IPS-20b (cell line): ENCODE data around the gene XCL1.
"Not testable (repeated sequence)": the region's sequence is repeated elsewhere in the genome, so short reads cannot be mapped to it uniquely, and the experiment has no call there.

Experiments used
- H3K27ac ChIP-seq: one replicate; pipeline ENCODE4 v1.5.1; 2013; ENCODE audit warnings: low read length
- H3K27me3 ChIP-seq: 2 replicates; pipeline ENCODE4 v1.6.1; 2013; ENCODE audit warnings: mild to moderate bottlenecking, low read length, inconsistent platforms; ENCODE audit not compliant: insufficient read depth
- H3K36me3 ChIP-seq: 2 replicates; pipeline ENCODE4 v1.6.1; 2013; ENCODE audit warnings: low read depth, mild to moderate bottlenecking, inconsistent platforms, low read length, moderate library complexity; ENCODE audit not compliant: insufficient read depth
- H3K4me1 ChIP-seq: 2 replicates; pipeline ENCODE4 v1.6.1; 2013; ENCODE audit warnings: mild to moderate bottlenecking, control low read depth, inconsistent platforms, low read length, moderate library complexity; ENCODE audit not compliant: insufficient read depth
- H3K4me3 ChIP-seq: 2 replicates; pipeline ENCODE4 v1.5.1; 2013; ENCODE audit warnings: mild to moderate bottlenecking, low read length, inconsistent platforms
- H3K9ac ChIP-seq: 2 replicates; pipeline ENCODE4 v1.6.1; 2013; ENCODE audit warnings: low read depth, mild to moderate bottlenecking, inconsistent platforms, low read length, moderate library complexity
- H3K9me3 ChIP-seq: 2 replicates; pipeline ENCODE4 v1.6.1; 2013; ENCODE audit warnings: mild to moderate bottlenecking, low read depth, low read length, inconsistent platforms; ENCODE audit not compliant: insufficient read depth

Gene XCL1

GRCh38 chr1:168570652-168571051, 5.8 kb upstream of the XCL1 start:
- H3K27me3 ChIP-seq = no peaks in the 10 kb centered on the region
- H3K9me3 ChIP-seq = no peaks in the 10 kb centered on the region
- H3K4me3 ChIP-seq = no peak overlapping the region
- peaks cover 11% of the 10 kb centered on the region; the same call in 1 of the 2 replicates for H3K4me1 ChIP-seq
- no peak overlapping the region for H3K9ac ChIP-seq
- no peaks in the 10 kb centered on the region for H3K36me3 ChIP-seq
- H3K27ac ChIP-seq = no peak overlapping the region

- peaks cover 11% of the 10 kb centered on the region; the same call in 1 of the 2 replicates for H3K4me1 ChIP-seq
- H3K27me3 ChIP-seq = no peaks in the 10 kb centered on the region
- H3K4me3 ChIP-seq = no peak overlapping the region
Measured at GRCh38 chr1:168572633-168573032, 3.8 kb upstream of the XCL1 start.

GRCh38 chr1:168574234-168574633, 2.2 kb upstream of the XCL1 start:
- not testable (repeated sequence) for H3K9ac ChIP-seq, H3K27me3 ChIP-seq, H3K9me3 ChIP-seq, H3K36me3 ChIP-seq, H3K27ac ChIP-seq, H3K4me3 ChIP-seq
- H3K4me1 ChIP-seq = peaks cover 11% of the 10 kb centered on the region; the same call in 1 of the 2 replicates

More at GRCh38 chr1:168572633-168573032, 3.8 kb upstream of the XCL1 start:
- Histone ChIP-seq H3K9me3 (no peaks in the 10 kb centered on the region), H3K36me3 (no peaks in the 10 kb centered on the region), H3K27ac (no peak overlapping the region), H3K9ac (no peak overlapping the region)

- not testable (repeated sequence) for H3K4me3 ChIP-seq, H3K27me3 ChIP-seq, H3K4me1 ChIP-seq, H3K9me3 ChIP-seq, H3K27ac ChIP-seq, H3K9ac ChIP-seq, H3K36me3 ChIP-seq
Measured at GRCh38 chr1:168578531-168579185, 2.3 kb downstream of the XCL1 start.

GRCh38 chr1:168580290-168580689, 3.9 kb downstream of the XCL1 start:
- not testable (repeated sequence) for H3K36me3 ChIP-seq, H3K27me3 ChIP-seq, H3K4me3 ChIP-seq, H3K9ac ChIP-seq, H3K4me1 ChIP-seq, H3K9me3 ChIP-seq, H3K27ac ChIP-seq

GRCh38 chr1:168580991-168581390, 4.6 kb downstream of the XCL1 start:
- H3K9me3 ChIP-seq, H3K4me3 ChIP-seq, H3K27me3 ChIP-seq, H3K4me1 ChIP-seq, H3K36me3 ChIP-seq, H3K27ac ChIP-seq, H3K9ac ChIP-seq: not testable (repeated sequence)

- no peak overlapping the region for H3K4me3 ChIP-seq
- no peaks in the 10 kb centered on the region for H3K36me3 ChIP-seq
- no peak overlapping the region for H3K9ac ChIP-seq
- H3K9me3 ChIP-seq = no peaks in the 10 kb centered on the region
- H3K27ac ChIP-seq = no peak overlapping the region
- peaks cover 3% of the 10 kb centered on the region; the same call in 1 of the 2 replicates for H3K4me1 ChIP-seq
- H3K27me3 ChIP-seq = no peaks in the 10 kb centered on the region
Measured at GRCh38 chr1:168581817-168582572, 5.6 kb downstream of the XCL1 start.

- peaks cover 3% of the 10 kb centered on the region; the same call in 1 of the 2 replicates for H3K4me1 ChIP-seq
- H3K27me3 ChIP-seq = no peaks in the 10 kb centered on the region
- no peak overlapping the region for H3K9ac ChIP-seq
- no peaks in the 10 kb centered on the region for H3K9me3 ChIP-seq
- no peak overlapping the region for H3K27ac ChIP-seq
- no peak overlapping the region for H3K4me3 ChIP-seq
- no peaks in the 10 kb centered on the region for H3K36me3 ChIP-seq
Measured at GRCh38 chr1:168582688-168583336, 6.4 kb downstream of the XCL1 start.

- Histone ChIP-seq H3K27me3 (no peaks in the 10 kb centered on the region), H3K4me3 (no peak overlapping the region), H3K9me3 (no peaks in the 10 kb centered on the region), H3K9ac (no peak overlapping the region), H3K4me1 (peaks cover 3% of the 10 kb centered on the region; the same call in 1 of the 2 replicates), H3K27ac (no peak overlapping the region), H3K36me3 (no peaks in the 10 kb centered on the region)
Measured at GRCh38 chr1:168583571-168583970, 7.2 kb downstream of the XCL1 start.

- H3K27ac ChIP-seq = no peak overlapping the region
- H3K36me3 ChIP-seq = no peaks in the 10 kb centered on the region
- no peaks in the 10 kb centered on the region for H3K27me3 ChIP-seq
- H3K9ac ChIP-seq = no peak overlapping the region
- H3K4me1 ChIP-seq = peaks cover 3% of the 10 kb centered on the region; the same call in 1 of the 2 replicates
- no peaks in the 10 kb centered on the region for H3K9me3 ChIP-seq
- H3K4me3 ChIP-seq = no peak overlapping the region
Measured at GRCh38 chr1:168585191-168585590, 8.8 kb downstream of the XCL1 start.

- no peak overlapping the region for H3K9ac ChIP-seq
- no peaks in the 10 kb centered on the region for H3K36me3 ChIP-seq
- no peak overlapping the region for H3K4me3 ChIP-seq
- no peak overlapping the region for H3K27ac ChIP-seq
- H3K27me3 ChIP-seq = no peaks in the 10 kb centered on the region
- no peaks in the 10 kb centered on the region for H3K9me3 ChIP-seq
- H3K4me1 ChIP-seq = peaks cover 3% of the 10 kb centered on the region; the same call in 1 of the 2 replicates
Measured at GRCh38 chr1:168585937-168586336, 9.5 kb downstream of the XCL1 start.

GRCh38 chr1:168589167-168589566, 12.8 kb downstream of the XCL1 start:
- Histone ChIP-seq H3K4me3 (no peak overlapping the region), H3K27me3 (no peaks in the 10 kb centered on the region), H3K27ac (no peak overlapping the region), H3K9ac (no peak overlapping the region), H3K4me1 (no peaks in the 10 kb centered on the region), H3K9me3 (no peaks in the 10 kb centered on the region), H3K36me3 (no peaks in the 10 kb centered on the region)
